ENCODE results near the gene ABL1.

The ABL1 gene

DNA sequence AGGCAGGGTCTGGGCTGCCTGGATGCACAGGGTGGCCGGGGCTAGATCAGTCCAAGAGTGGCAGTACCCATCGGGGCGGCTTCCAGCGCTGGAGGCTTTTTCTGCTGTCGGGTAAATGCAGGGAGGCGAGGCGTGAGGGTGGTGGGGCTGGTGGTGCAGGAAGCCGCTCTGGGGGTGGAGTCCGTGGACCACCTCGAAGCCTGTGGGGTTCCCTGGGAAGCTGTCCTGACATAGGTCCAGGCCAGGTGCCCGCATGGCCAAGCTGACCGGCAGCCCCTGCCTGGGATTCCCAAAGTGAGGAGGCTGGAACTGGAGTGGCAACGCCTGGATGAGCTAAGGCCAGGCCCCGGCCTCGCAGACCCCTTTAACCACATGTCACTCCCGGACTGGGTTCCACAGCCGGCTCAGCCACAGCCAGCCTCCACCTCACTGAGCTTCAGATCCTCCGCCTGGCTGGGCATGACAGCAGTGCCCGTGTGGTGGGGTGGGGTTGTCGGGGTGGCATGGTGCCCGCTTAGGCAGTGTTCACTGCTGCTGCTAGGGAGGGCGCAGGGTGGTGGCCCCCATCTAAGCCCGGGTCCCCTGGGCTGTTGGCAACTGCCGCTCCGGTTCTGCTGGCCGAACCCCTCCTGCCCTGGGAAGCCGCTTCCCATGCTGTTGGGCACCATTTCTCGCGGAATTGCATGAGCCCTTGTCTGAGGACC is 62.9 kb downstream of the ABL1 start:
- TF ChIP-seq, protein P1, sequence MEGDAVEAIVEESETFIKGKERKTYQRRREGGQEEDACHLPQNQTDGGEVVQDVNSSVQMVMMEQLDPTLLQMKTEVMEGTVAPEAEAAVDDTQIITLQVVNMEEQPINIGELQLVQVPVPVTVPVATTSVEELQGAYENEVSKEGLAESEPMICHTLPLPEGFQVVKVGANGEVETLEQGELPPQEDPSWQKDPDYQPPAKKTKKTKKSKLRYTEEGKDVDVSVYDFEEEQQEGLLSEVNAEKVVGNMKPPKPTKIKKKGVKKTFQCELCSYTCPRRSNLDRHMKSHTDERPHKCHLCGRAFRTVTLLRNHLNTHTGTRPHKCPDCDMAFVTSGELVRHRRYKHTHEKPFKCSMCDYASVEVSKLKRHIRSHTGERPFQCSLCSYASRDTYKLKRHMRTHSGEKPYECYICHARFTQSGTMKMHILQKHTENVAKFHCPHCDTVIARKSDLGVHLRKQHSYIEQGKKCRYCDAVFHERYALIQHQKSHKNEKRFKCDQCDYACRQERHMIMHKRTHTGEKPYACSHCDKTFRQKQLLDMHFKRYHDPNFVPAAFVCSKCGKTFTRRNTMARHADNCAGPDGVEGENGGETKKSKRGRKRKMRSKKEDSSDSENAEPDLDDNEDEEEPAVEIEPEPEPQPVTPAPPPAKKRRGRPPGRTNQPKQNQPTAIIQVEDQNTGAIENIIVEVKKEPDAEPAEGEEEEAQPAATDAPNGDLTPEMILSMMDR (IDR thresholded peaks at IDR 0.05; ENCODE audit: low read length, missing control alignments): no peak
- no peak for DNase-seq (ENCODE audit: low read depth)

DNA sequence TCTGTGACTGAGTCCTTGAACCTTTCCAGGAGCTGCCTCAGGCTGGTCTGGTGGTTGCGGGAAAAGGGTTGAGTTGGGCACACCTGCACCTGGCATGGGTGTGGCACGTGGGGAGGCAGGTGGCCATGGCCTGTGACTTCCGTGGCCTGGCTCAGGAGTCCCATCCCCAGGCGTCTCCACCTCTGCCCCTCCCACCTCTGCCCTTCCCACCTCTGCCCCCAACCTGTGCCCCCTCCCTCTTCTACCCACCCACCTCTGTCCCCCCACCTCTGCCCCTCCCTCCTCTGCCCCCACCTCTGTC is 63.4 kb downstream of the ABL1 start:
- TF ChIP-seq, protein P1 (IDR thresholded peaks at IDR 0.05; ENCODE audit: low read length, missing control alignments): no peak
- no peak overlapping the region for H3K4me3 ChIP-seq (replicated peaks; ENCODE audit: low read depth, low read length)
- no peak for DNase-seq (ENCODE audit: low read depth)

More for the DNA sequence above, 62.9 kb downstream of the ABL1 start:
- no peak overlapping the region for H3K4me3 ChIP-seq (replicated peaks; ENCODE audit: low read depth, low read length)

DNA sequence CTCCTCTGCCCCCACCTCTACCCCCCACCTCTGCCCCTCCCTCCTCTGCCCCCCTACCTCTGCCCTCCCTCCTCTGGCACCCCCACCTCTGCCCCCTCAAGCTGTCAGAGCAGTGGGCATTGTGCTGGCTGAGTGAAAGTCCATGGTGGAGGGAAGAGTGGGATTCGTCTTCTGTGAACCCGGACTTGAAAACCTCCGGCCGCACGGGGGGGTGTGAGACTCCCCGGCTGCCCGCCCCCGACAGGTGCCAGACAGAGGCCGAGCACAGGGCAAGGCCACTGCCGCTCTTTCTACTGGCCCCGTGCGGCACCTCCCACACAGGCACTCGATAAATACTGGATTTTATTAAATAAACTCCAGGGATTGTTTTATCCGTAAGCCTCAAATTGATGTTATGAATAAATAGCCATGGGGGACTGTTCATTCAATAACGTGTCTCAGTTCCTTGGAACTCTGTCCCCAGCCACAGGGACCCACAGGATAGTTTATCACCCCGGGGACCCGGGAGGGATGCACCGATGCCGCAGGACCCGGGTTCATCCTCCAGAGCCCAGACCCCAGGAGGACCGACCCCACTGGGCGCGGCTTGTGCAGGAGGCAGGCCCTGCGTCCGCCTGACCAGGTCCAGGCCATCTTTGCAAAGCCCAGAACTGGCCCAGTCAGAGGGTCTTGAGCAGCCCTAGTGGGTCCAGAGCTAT is 64.1 kb downstream of the ABL1 start:
- no peak overlapping the region for H3K4me3 ChIP-seq (replicated peaks; ENCODE audit: low read depth, low read length)
- TF ChIP-seq, protein P1 (IDR thresholded peaks at IDR 0.05; ENCODE audit: low read length, missing control alignments): no peak
- no peak for DNase-seq (ENCODE audit: low read depth)

DNA sequence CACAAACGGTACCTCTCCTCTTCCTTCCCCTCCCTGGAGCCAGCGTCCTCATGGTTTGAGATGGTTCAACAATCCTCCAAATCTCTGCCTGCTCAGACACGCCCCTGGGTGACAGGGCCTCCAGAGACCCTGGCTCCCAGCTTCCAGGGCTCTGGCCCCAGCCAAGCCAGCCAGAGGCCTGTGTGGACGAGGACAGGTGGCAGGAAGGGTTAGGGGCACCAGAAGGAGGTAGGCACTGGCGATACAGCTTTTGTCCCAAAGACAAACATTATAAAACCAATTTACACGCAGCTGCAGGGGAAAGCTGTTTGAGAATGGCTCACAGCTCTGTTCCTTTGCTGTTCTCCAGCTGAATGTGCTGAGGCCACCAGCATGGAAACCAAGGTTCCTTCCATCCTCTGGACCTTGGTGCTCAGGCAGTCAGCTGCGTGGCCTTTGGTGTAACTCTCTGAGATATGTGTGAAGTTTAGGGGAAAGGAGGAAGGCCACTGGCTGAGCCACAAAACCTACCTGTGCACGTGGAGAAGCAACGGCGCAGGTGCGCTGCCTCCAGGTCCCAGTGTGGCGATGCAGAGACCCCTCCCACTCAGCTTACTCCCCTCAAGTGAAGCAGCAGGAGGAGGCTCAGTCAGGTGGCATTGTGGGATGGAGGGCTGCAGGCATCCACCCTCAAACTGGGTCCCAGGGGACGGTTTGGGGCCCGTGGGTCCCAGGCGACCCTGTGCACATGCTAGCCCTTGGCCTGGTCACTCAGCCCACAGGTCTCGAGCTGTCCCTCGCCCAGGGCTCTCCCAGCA is 65.8 kb downstream of the ABL1 start:
- no peak overlapping the region for H3K4me3 ChIP-seq (replicated peaks; ENCODE audit: low read depth, low read length)
- no peak for DNase-seq (ENCODE audit: low read depth)
- TF ChIP-seq, protein P1 (IDR thresholded peaks at IDR 0.05; ENCODE audit: low read length, missing control alignments): no peak

DNA sequence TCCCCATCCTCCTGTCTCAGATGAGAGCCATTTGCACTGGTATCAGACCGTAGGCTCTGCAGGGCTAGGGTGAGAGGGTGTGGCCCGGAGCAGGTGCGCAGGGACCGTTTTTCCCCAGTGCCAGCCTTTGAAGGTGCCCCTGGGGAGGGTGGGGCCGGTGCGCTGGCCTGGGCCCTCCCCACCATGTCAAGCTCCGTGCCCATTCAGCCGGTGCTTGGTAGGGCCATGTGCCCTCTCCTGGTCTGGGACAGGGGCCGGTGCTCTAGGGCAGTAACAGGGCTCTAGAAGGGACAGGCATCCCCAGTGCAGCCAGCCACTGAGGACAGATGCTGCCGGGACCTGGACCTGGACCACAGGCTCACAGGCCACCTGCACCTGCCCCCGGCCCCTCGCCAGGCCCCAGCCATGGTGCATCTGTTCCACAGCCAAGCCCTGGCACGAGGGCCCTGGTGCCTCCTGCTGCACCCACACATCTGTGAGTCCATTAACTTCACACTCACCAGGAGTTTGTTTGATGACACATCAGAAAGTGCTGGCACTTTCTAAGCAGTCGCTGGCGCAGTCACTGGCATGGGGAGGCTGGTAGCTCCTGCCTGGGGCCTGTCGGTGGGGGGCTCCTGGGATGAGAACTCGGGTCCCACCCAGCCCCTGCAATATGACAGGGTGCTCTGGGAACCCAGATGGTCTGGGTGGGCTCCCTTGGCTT is 66.6 kb downstream of the ABL1 start:
- no peak for DNase-seq (ENCODE audit: low read depth)
- TF ChIP-seq, protein P1 (IDR thresholded peaks at IDR 0.05; ENCODE audit: low read length, missing control alignments): no peak
- H3K4me3 ChIP-seq (replicated peaks; ENCODE audit: low read depth, low read length): no peak overlapping the region

DNA sequence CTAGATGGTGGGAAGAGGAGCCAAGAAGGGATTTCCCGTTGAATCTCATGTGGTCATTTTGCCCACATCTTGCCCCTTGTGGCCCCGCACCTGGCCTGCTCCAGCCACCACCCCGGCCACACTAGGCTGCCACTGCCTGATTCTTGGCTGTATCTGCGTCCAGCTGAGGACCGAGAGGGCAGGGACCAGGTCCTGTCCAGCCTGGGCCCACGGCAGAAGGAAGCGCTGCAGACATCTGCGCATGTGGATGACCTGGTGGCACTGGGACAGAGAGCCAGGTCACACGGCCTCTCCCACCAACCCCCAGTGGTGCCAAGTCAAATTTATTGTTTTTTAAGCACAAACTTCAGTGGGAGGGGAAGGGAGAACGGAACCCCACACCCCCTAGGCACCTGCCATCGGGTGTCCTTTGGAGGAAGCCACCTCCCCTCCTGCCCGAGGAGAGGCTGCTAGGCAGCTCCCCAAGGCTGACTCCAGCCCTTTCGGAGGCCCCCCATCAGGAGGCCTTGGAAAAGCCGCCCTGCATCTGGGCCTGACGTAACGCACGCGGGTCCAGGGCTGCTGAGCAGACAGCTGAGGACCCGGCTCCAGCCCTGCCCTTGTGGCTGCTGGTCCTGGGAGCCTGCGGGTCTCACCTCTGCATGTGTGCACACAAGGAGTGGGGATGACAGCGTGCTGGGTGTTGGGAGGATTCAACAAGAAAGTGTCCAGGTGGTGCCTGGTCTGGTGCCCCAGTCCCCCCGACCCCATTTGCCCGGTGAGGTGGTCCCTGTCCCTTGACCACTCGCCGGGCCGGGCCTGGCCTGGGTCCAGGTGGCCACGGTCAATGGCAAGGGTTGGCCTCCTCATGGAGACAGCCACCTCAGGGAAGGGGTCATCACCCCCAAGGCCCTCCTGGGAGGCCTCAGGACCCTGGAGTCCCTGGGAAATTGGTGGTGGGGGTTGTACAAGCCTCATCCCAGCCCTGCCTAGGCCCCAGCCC is 67.4 kb downstream of the ABL1 start:
- DNase-seq (ENCODE audit: low read depth): no peak
- TF ChIP-seq, protein P1 (IDR thresholded peaks at IDR 0.05; ENCODE audit: low read length, missing control alignments): no peak
- H3K4me3 ChIP-seq (replicated peaks; ENCODE audit: low read depth, low read length): no peak overlapping the region

Data from fibroblast of pulmonary artery (primary cell).